Thoracic aorta (tissue), 2 donors: ENCODE results near the gene CLDND1. TPM values are rescaled to one million over a fixed set of nuclear protein-coding genes. Genes with fewer than 3 reads are reported as not detected.

Experiments
- ATAC-seq: fragments of 150-250 bp; one replicate; pipeline ENCODE4 v1.8.0; 2017; ENCODE audit warnings: low read depth; ENCODE audit not compliant: insufficient number of reproducible peaks, low FRiP score
- DNase-seq: peaks from one replicate; pipeline ENCODE4 v3.0.0-alpha.2; 2020; ENCODE audit warnings: low spot score
- H3K27ac ChIP-seq, 2 donors: fragments of 200-600 bp; sonication (generic); 1 replicate in 1 of 2; 2 replicates in 1 of 2; pipeline ENCODE4 v1.5.1; 2016; ENCODE audit warnings: mild to moderate bottlenecking in 2 of 2, moderate library complexity in 2 of 2
- H3K27me3 ChIP-seq: fragments of 200-600 bp; sonication (generic); replicated peaks from 2 replicates; pipeline ENCODE4 v1.6.0; 2016; ENCODE audit warnings: mild to moderate bottlenecking; ENCODE audit not compliant: insufficient read depth
- H3K36me3 ChIP-seq: fragments of 200-600 bp; sonication (generic); one replicate; pipeline ENCODE4 v1.5.1; 2016
- H3K4me1 ChIP-seq, 2 donors: fragments of 200-600 bp; sonication (generic); 1 replicate in 1 of 2; 2 replicates in 1 of 2; pipeline versions ENCODE4 v1.5.1 to v1.6.0; 2016; ENCODE audit warnings: low read depth in 2 of 2, mild to moderate bottlenecking in 1 of 2; ENCODE audit not compliant: control insufficient read depth in 1 of 2
- H3K4me3 ChIP-seq: fragments of 200-600 bp; sonication (generic); 2 replicates; pipeline ENCODE4 v1.5.1; 2016; ENCODE audit warnings: mild to moderate bottlenecking
- H3K9me3 ChIP-seq: fragments of 200-600 bp; sonication (generic); 2 replicates; pipeline ENCODE4 v1.5.1; 2016
- CTCF ChIP-seq: fragments of 200-600 bp; sonication (generic); IDR thresholded peaks from one replicate; pipeline ENCODE4 v1.5.1; 2019; ENCODE audit warnings: antibody characterized with exemption
- total RNA-seq, 2 donors: library from RNA; depleted of rRNA; stranded (reverse); fragments of >200 nt; gene quantifications; one replicate each; pipeline versions ENCODE4 v1.1.0 to v1.2.3, GENCODE V29; 2016

Gene CLDND1
- total RNA-seq, 2 donors from 2014 or later, result 134 to 175 TPM

GRCh38 chr3:98553753-98554152 lies 31.1 kb upstream of the CLDND1 start:
- Histone ChIP-seq H3K27ac (no peak overlapping the region), H3K4me1 (no peaks in the 10 kb centered on the region), H3K4me3 (no peak overlapping the region), H3K27me3 (no peaks in the 10 kb centered on the region), H3K9me3 (no peaks in the 10 kb centered on the region), H3K36me3 (no peaks in the 10 kb centered on the region)
- ATAC-seq (no peak), DNase-seq (no peak)
- TF ChIP-seq CTCF, result no peak

- ATAC-seq, result no peak
- Histone ChIP-seq H3K36me3 (no peaks in the 10 kb centered on the region), H3K27ac (no peak overlapping the region), H3K4me3 (no peak overlapping the region), H3K27me3 (no peaks in the 10 kb centered on the region), H3K4me1 (no peaks in the 10 kb centered on the region), H3K9me3 (no peaks in the 10 kb centered on the region)
- no peak for DNase-seq
- TF ChIP-seq CTCF, result no peak
Observed at GRCh38 chr3:98553021-98553563, 30.4 kb upstream of the CLDND1 start.

- H3K4me3 ChIP-seq, result no peak overlapping the region
- TF ChIP-seq CTCF, result no peak
- ATAC-seq, result no peak
Observed at GRCh38 chr3:98552232-98553020, 29.7 kb upstream of the CLDND1 start.

GRCh38 chr3:98551754-98552153 lies 29.1 kb upstream of the CLDND1 start:
- H3K27ac ChIP-seq, result no peak overlapping the region

More at GRCh38 chr3:98552232-98553020, 29.7 kb upstream of the CLDND1 start:
- Histone ChIP-seq H3K27ac (no peak overlapping the region), H3K9me3 (no peaks in the 10 kb centered on the region), H3K4me1 (no peaks in the 10 kb centered on the region), H3K36me3 (no peaks in the 10 kb centered on the region), H3K27me3 (no peaks in the 10 kb centered on the region)
- DNase-seq, result no peak

More at GRCh38 chr3:98551754-98552153, 29.1 kb upstream of the CLDND1 start:
- no peak for DNase-seq
- no peaks in the 10 kb centered on the region for H3K36me3 ChIP-seq
- no peak overlapping the region for H3K4me3 ChIP-seq
- H3K9me3 ChIP-seq, result no peaks in the 10 kb centered on the region
- ATAC-seq, result no peak
- no peaks in the 10 kb centered on the region for H3K27me3 ChIP-seq
- TF ChIP-seq CTCF, result no peak
- H3K4me1 ChIP-seq, result no peaks in the 10 kb centered on the region
